ENCODE data around the gene HJURP. TPM values are rescaled to one million over a fixed set of nuclear protein-coding genes. Genes with fewer than 3 reads are reported as not detected.

Gene HJURP
- total and polyA plus RNA-seq, 2 donors (not counting 3 experiments of a cell fraction or from before 2014, with no cell fraction given) = 34.4 to 60.9 TPM

DNA sequence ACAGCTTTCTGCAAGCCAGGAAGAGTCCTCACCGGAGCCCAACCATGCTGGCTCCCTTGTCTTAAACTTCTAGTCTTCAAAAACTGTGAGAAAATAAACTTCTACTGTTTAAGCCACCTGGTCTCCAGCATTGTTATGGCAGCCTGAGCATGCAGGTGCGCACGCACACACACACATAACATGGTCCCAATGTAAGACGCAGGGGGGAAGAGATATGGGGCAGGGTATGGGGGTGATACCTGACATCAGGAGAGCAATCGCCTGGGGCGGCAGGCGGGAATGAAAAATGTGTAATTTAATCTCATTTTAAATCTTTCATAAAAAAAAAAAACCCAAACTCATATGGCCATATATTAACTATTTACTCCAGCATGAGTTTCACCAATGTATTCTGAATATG lies 18.0 kb downstream of the HJURP start:
- Histone ChIP-seq H3K4me1 (ENCODE audit: control insufficient read depth, extremely low read depth, insufficient read depth, low read length) (no peaks in the 10 kb centered on the region), H3K9me3 (replicated peaks; ENCODE audit: control insufficient read depth, insufficient read depth, low read length) (no peaks in the 10 kb centered on the region), H3K36me3 (ENCODE audit: control insufficient read depth in 2 of 2, extremely low read depth in 1 of 2, insufficient read depth in 2 of 2, low read length in 2 of 2) (peaks cover 4 to 36% of the 10 kb centered on the region in 2 experiments), H3K4me3 (replicated peaks in 1 of 3; ENCODE audit: insufficient read depth in 1 of 3, low read depth in 1 of 3, low read length in 3 of 3) (no peak overlapping the region), H3K27ac (ENCODE audit: insufficient read depth, low read depth, low read length) (no peak overlapping the region), H3K4me2 (ENCODE audit: insufficient read depth, low read length) (no peak overlapping the region), H3K9ac (replicated peaks; ENCODE audit: extremely low read depth, insufficient read depth, low read length) (no peak overlapping the region), H3K27me3 (ENCODE audit: control insufficient read depth in 2 of 2, insufficient read depth in 2 of 2, low read length in 2 of 2) (no peaks in the 10 kb centered on the region), H3K9me1 (replicated peaks; ENCODE audit: control insufficient read depth, extremely low read depth, insufficient read depth, low read length) (no peaks in the 10 kb centered on the region), H4K20me1 (replicated peaks; ENCODE audit: control insufficient read depth, extremely low read depth, insufficient read depth, low read length) (no peaks in the 10 kb centered on the region), H2AFZ (ENCODE audit: low read depth, low read length) (no peak overlapping the region), H3K79me2 (ENCODE audit: control insufficient read depth, insufficient read depth, low read length) (peaks cover 58% of the 10 kb centered on the region)
- DNase-seq (ENCODE audit: low read depth, low spot score) (no peak), FAIRE-seq (no peak)
- ChIA-PET POLR2A (no interaction called here), CTCF (no interaction called here)
- dilution Hi-C loops (cut with MboI; ENCODE audit: extremely low pct_ligation_motif_present, low sequenced_read_pairs) = no loop called here
- no peak for TF ChIP-seq POLR2AphosphoS5 (IDR thresholded peaks at IDR 0.05; ENCODE audit: insufficient read depth, low read depth, low read length)
- no peak for TF ChIP-seq FOS (IDR thresholded peaks at IDR 0.05; ENCODE audit: borderline replicate concordance, insufficient read depth, low read length)
- no peak for TF ChIP-seq MYC (IDR thresholded peaks at IDR 0.05; ENCODE audit: low read depth, low read length)
- TF ChIP-seq, protein P1, sequence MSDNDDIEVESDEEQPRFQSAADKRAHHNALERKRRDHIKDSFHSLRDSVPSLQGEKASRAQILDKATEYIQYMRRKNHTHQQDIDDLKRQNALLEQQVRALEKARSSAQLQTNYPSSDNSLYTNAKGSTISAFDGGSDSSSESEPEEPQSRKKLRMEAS (IDR thresholded peaks at IDR 0.05; ENCODE audit: insufficient read depth, insufficient read length) = no peak
- no peak for TF ChIP-seq EZH2 (IDR thresholded peaks at IDR 0.05; ENCODE audit: borderline replicate concordance, low read depth, low read length, severe bottlenecking)
- TF ChIP-seq POLR2A (IDR thresholded peaks at IDR 0.05; ENCODE audit: low read depth, low read length) = no peak
- TF ChIP-seq, protein P2, sequence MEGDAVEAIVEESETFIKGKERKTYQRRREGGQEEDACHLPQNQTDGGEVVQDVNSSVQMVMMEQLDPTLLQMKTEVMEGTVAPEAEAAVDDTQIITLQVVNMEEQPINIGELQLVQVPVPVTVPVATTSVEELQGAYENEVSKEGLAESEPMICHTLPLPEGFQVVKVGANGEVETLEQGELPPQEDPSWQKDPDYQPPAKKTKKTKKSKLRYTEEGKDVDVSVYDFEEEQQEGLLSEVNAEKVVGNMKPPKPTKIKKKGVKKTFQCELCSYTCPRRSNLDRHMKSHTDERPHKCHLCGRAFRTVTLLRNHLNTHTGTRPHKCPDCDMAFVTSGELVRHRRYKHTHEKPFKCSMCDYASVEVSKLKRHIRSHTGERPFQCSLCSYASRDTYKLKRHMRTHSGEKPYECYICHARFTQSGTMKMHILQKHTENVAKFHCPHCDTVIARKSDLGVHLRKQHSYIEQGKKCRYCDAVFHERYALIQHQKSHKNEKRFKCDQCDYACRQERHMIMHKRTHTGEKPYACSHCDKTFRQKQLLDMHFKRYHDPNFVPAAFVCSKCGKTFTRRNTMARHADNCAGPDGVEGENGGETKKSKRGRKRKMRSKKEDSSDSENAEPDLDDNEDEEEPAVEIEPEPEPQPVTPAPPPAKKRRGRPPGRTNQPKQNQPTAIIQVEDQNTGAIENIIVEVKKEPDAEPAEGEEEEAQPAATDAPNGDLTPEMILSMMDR (IDR thresholded peaks at IDR 0.05; ENCODE audit: extremely low read depth in 1 of 2, insufficient read depth in 1 of 2, low read depth in 1 of 2, low read length in 2 of 2) = no peak
- TF ChIP-seq JUN (IDR thresholded peaks at IDR 0.05; ENCODE audit: borderline replicate concordance, insufficient read depth, insufficient read length, low read depth) = no peak
- no peak for TF ChIP-seq GATA2 (IDR thresholded peaks at IDR 0.05; ENCODE audit: insufficient read depth, insufficient read length, low read depth, low read length)
- intact Hi-C loops (cut with micrococcal nuclease) = loop anchor here (10.0 kb wide), 1 partner anchor 552 kb away; no protein-coding TSS in a partner anchor
- no TSS peak for BruUV-seq (replicated peaks)
